Pancreas (tissue), 10 donors: ENCODE measurements around the gene MTOR. TPM values are rescaled to one million over a fixed set of nuclear protein-coding genes. Genes with fewer than 3 reads are reported as not detected.

Source experiments
- ATAC-seq, 4 donors: fragments of 200-7000 bp; cut with Tn5 transposase; one replicate each; pipeline versions ENCODE4 v1.8.0 to v1.9.1; 2020; ENCODE audit warnings: mild to moderate bottlenecking in 4 of 4, moderate library complexity in 4 of 4
- DNase-seq, 6 donors: peaks; one replicate each; pipeline ENCODE4 v3.0.0-alpha.2; 2020
- FAIRE-seq: peaks from 2 replicates; lab custom pipeline; 2012; peaks lifted over from hg19 to GRCh38; lab: Jason Lieb, UNC
- H3K27ac ChIP-seq, 4 donors: fragments of 200-600 bp; sonication (generic); 1 replicate in 3 of 4; 2 replicates in 1 of 4; pipeline versions ENCODE4 v1.5.0 to v1.8.0; 2020
- H3K27me3 ChIP-seq, 4 donors: fragments of 200-600 bp; one replicate each; pipeline ENCODE4 v1.8.0; 2021
- H3K36me3 ChIP-seq, 3 donors: fragments of 200-600 bp; sonication (generic) in 1 of 3; one replicate each; pipeline versions ENCODE4 v1.5.0 to v1.8.0; 2020 to 2021
- H3K4me1 ChIP-seq, 3 donors: fragments of 200-600 bp; one replicate each; pipeline ENCODE4 v1.8.0; 2021
- H3K4me3 ChIP-seq, 4 donors: fragments of 200-600 bp; sonication (generic) in 2 of 4; one replicate each; pipeline versions ENCODE4 v1.5.0 to v1.8.0; 2020 to 2021
- H3K9me3 ChIP-seq, 4 donors: fragments of 200-600 bp; one replicate each; pipeline ENCODE4 v1.8.0; 2021
- WGBS, 2 donors: extraction: QIAGEN DNeasy Blood & Tissue Kit; methylation state at CpG; one replicate each; pipeline ENCODE4 v1.1.7; 2013; 5-methylcytosine and 5-hydroxymethylcytosine counted together
- intact Hi-C, 3 donors: fragments of 100-400 bp; cut with DNase I; formaldehyde crosslinking; loops; one replicate each; pipeline versions ENCODE4 v1.11.1 to v1.14.2; 2022
- polyA plus RNA-seq, 2 donors: library from polyadenylated mRNA; stranded (reverse); fragments of 200-250 nt; gene quantifications; one replicate each; pipeline ENCODE4 v1.2.3, GENCODE V29; 2013
- total RNA-seq, 6 donors: library from RNA; stranded (reverse); fragmentation: NEBNext Ultra II Directional in 4 of 6; extraction: Animal tissue kit (Norgen Biotek cat#: 25700) in 4 of 6; gene quantifications; one replicate each; pipeline versions ENCODE4 v1.2.1 to v1.2.4, GENCODE V29; 2021 to 2023
- TF ChIP-seq, protein P1 (sequence below), 4 donors: fragments of 200-600 bp; sonication (generic) in 3 of 4; IDR thresholded peaks; one replicate each; pipeline versions ENCODE4 v1.5.0 to v1.8.0; 2021; ENCODE audit warnings: antibody characterized with exemption in 4 of 4
- donor health status: healthy with polysubstance abuse.
- donor health status: DM: no; HTN: no; CAD: no; lungs with moderate emphysema.
- donor health status: DM: no; HTN: no; CAD: no.
- donor health status: control.
- donor health status: control.
- donor health status: Bipolar disorder and iron deficiency.
- donor health status: DM: yes; HTN: yes; CAD: no.
- donor health status: DM: no; HTN: no; CAD: no.
- donor health status: DM: no; HTN: no; CAD: no.
- donor health status: DM: yes; HTN: yes; CAD: no.

The MTOR gene
- total and polyA plus RNA-seq, 8 donors: 11.9 to 22.6 (median 15.8) TPM

DNA sequence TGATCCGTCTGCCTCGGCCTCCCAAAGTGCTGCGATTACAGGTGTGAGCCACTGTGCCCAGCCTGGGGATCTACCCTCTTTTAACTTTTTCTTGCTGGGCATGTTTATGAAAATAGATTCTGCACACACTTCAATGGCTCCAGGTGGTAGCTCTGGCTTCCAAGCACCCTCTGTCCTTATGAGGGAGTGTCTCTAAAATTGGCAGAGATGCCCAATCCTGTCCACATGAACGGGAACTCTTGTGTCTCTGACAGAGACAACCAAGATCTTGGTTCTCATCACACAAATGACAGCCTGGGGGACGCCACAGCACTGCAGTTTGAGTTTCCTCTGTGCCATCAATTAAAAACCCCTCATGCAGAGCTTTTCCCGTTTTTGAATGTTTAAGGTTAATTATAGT is 116.6 kb downstream of the MTOR start:
- no peak overlapping the region for H3K27ac ChIP-seq
- TF ChIP-seq, protein P1, sequence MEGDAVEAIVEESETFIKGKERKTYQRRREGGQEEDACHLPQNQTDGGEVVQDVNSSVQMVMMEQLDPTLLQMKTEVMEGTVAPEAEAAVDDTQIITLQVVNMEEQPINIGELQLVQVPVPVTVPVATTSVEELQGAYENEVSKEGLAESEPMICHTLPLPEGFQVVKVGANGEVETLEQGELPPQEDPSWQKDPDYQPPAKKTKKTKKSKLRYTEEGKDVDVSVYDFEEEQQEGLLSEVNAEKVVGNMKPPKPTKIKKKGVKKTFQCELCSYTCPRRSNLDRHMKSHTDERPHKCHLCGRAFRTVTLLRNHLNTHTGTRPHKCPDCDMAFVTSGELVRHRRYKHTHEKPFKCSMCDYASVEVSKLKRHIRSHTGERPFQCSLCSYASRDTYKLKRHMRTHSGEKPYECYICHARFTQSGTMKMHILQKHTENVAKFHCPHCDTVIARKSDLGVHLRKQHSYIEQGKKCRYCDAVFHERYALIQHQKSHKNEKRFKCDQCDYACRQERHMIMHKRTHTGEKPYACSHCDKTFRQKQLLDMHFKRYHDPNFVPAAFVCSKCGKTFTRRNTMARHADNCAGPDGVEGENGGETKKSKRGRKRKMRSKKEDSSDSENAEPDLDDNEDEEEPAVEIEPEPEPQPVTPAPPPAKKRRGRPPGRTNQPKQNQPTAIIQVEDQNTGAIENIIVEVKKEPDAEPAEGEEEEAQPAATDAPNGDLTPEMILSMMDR (IDR thresholded peaks at IDR 0.05): no peak
- no peak overlapping the region for H3K4me3 ChIP-seq
- H3K36me3 ChIP-seq: peaks cover 0 to 56% (median 12%) of the 10 kb centered on the region in 3 donors
- H3K27me3 ChIP-seq: no peaks in the 10 kb centered on the region
- DNase-seq (no peak), FAIRE-seq (no peak), ATAC-seq (no peak)
- H3K4me1 ChIP-seq: no peaks in the 10 kb centered on the region
- intact Hi-C loops: no loop called here
- 87 to 92% methylated on average over 6 of the region's 6 CpGs for WGBS, 2 donors
- no peaks in the 10 kb centered on the region for H3K9me3 ChIP-seq

DNA sequence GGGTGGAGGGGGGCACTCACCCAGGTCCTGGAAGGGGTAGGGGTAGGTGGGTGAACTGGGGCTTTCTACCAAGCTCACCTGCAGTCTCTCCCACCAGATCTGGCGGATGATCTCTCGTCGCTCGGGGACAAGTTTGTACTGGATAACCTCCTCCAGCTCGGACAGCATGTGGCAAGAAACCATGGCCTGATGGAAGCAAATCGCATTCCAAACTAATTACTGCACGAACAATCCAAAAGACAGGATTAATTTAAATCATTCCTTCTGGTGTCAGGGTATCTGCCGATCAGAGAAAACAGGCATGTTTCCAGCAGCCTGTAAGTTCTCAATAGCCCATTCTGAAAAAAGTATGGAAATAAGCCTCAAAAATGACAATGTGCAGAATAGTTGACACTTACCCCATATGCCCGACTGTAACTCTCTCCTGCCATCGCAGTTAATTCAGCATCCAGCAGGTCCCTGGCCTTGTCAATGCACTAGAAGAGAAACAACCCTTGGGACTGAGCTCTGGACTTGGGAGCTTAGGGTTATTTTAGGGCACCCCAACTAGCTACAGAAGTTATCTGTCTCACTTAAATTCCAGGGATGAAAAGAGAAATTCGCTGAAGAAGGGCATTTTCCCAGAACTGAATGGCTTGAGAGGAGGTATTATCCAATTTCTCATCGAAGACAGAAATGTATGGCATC is 117.6 kb downstream of the MTOR start:
- Histone ChIP-seq H3K9me3 (no peaks in the 10 kb centered on the region), H3K36me3 (peaks cover 0 to 51% (median 12%) of the 10 kb centered on the region in 3 donors), H3K4me1 (no peaks in the 10 kb centered on the region), H3K4me3 (no peak overlapping the region), H3K27me3 (no peaks in the 10 kb centered on the region), H3K27ac (no peak overlapping the region)
- 80% methylated on average over 12 of the region's 12 CpGs for WGBS, 2 donors
- intact Hi-C loops: no loop called here
- TF ChIP-seq, protein P1 (IDR thresholded peaks at IDR 0.05): no peak
- no peak for DNase-seq
- no peak for ATAC-seq
- no peak for FAIRE-seq

DNA sequence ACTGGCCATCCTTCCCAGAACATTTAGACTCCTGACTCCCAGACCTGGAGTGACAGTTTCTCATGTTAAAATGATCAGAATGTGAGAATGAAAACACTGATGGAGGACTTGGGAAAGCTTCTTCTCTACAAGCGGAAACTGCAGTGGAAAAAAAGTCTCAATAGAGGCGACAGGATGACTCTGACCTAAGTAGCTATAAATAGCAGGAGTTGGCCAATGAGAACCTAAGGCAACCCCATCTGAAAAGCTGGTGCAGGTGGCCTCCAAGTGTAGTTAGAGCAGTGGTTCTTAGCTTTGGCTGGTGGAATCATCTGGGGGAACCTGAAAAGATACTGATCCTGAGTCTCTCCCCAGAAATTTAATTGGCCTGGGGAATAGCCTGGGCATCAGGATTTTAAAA is 118.4 kb downstream of the MTOR start:
- FAIRE-seq: no peak
- intact Hi-C loops: no loop called here
- H3K36me3 ChIP-seq: peaks cover 0 to 48% (median 9%) of the 10 kb centered on the region in 3 donors
- H3K4me1 ChIP-seq: no peaks in the 10 kb centered on the region
- DNase-seq: no peak
- TF ChIP-seq, protein P1 (IDR thresholded peaks at IDR 0.05): no peak
- ATAC-seq: no peak
- WGBS, 2 donors: 85 to 94% methylated on average over 2 of the region's 2 CpGs
- no peaks in the 10 kb centered on the region for H3K27me3 ChIP-seq
- H3K9me3 ChIP-seq: no peaks in the 10 kb centered on the region
- H3K27ac ChIP-seq: no peak overlapping the region
- H3K4me3 ChIP-seq: no peak overlapping the region

DNA sequence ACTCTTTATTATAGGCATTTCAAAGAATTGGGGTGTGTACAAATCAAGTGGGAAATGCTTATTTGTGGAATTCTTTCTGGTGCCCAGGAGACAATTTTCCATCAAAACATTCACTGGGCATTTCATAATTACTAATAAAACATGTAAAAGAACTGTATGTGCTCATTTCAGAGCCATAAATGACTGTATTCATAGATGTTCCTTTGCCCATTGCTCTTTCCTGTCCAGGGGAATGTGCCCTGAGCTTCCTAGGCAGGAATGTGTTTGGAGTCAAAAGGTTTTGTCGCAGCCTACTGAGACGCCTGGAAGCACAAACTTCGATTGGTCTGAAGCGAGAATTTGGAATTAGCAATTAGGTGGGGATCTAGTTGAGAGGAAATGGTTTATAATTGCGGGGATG is 119.0 kb downstream of the MTOR start:
- Histone ChIP-seq H3K4me1 (no peaks in the 10 kb centered on the region), H3K27me3 (no peaks in the 10 kb centered on the region), H3K9me3 (no peaks in the 10 kb centered on the region), H3K4me3 (no peak overlapping the region), H3K36me3 (peaks cover 0 to 48% (median 7%) of the 10 kb centered on the region in 3 donors), H3K27ac (no peak overlapping the region)
- FAIRE-seq (no peak), DNase-seq (no peak), ATAC-seq (no peak)
- intact Hi-C loops: no loop called here
- WGBS, 2 donors: 96 to 98% methylated on average over 5 of the region's 5 CpGs
- TF ChIP-seq, protein P1 (IDR thresholded peaks at IDR 0.05): no peak
